Glomerular visceral epithelial cell (primary cell): ENCODE data around the gene PRPS2.

Experiments used
- DNase-seq: peaks from one replicate; pipeline ENCODE4 v3.0.0-alpha.2; 2016; ENCODE audit errors: extremely low spot score

Gene PRPS2

GRCh38 chrX:12814420-12814819 is 23.2 kb downstream of the PRPS2 start:
- DNase-seq: peak; percentile 47

GRCh38 chrX:12817528-12817927 is 26.3 kb downstream of the PRPS2 start:
- no peak for DNase-seq

GRCh38 chrX:12819222-12819621 is 28.0 kb downstream of the PRPS2 start:
- DNase-seq: no peak

GRCh38 chrX:12820737-12821136 is 29.5 kb downstream of the PRPS2 start:
- DNase-seq: no peak

- no peak for DNase-seq
These were observed 33.7 kb downstream of the PRPS2 start for GRCh38 chrX:12824944-12825343.

GRCh38 chrX:12825801-12826200 is 34.6 kb downstream of the PRPS2 start:
- peak; percentile 53 for DNase-seq

GRCh38 chrX:12843061-12843667 is 52.0 kb downstream of the PRPS2 start:
- DNase-seq: no peak

- no peak for DNase-seq
These were observed 52.6 kb downstream of the PRPS2 start for GRCh38 chrX:12843668-12844279.

GRCh38 chrX:12844319-12844718 is 53.1 kb downstream of the PRPS2 start:
- DNase-seq: no peak

GRCh38 chrX:12865359-12865758 is 74.1 kb downstream of the PRPS2 start:
- no peak for DNase-seq

GRCh38 chrX:12866451-12867377 is 75.5 kb downstream of the PRPS2 start, which contains the start of gene TLR7:
TSS of gene TLR7 (plus strand) at chrX:12867072. CDS start at chrX:12867579, 507 bp downstream.
- DNase-seq: no peak

GRCh38 chrX:12867685-12868084 is 76.5 kb downstream of the PRPS2 start:
- no peak for DNase-seq

GRCh38 chrX:12868747-12869146 is 77.5 kb downstream of the PRPS2 start:
- no peak for DNase-seq

GRCh38 chrX:12871257-12871656 is 80.0 kb downstream of the PRPS2 start:
- DNase-seq: no peak

GRCh38 chrX:12872741-12873140 is 81.5 kb downstream of the PRPS2 start:
- no peak for DNase-seq
